M059J (cell line): ENCODE results near the gene DIO3. TPM values are rescaled to one million over a fixed set of nuclear protein-coding genes. Genes with fewer than 3 reads are reported as not detected.

Experiments used
- DNase-seq: peaks from one replicate; pipeline ENCODE4 v3.0.0-alpha.2; 2012; ENCODE audit warnings: low read depth
- total RNA-seq: library from RNA; depleted of rRNA; stranded (reverse); fragments of >200 nt; shearing (Covaris generic); gene quantifications from 2 replicates; pipeline ENCODE4 v1.2.3, GENCODE V29; 2014; rRNA removed

The DIO3 gene
- total RNA-seq, 1 experiment from 2014 or later, result not detected

GRCh38 chr14:101598571-101599233, 37.4 kb downstream of the DIO3 start:
- DNase-seq, result no peak

GRCh38 chr14:101599234-101599885, 38.1 kb downstream of the DIO3 start:
- DNase-seq, result no peak

- no peak for DNase-seq
These were observed 39.1 kb downstream of the DIO3 start for GRCh38 chr14:101600336-101600890.

GRCh38 chr14:101600891-101601605, 39.8 kb downstream of the DIO3 start:
- DNase-seq, result no peak

GRCh38 chr14:101601606-101602465, 40.5 kb downstream of the DIO3 start:
- no peak for DNase-seq

GRCh38 chr14:101602466-101602840, 41.2 kb downstream of the DIO3 start:
- no peak for DNase-seq

- no peak for DNase-seq
These were observed 41.8 kb downstream of the DIO3 start for GRCh38 chr14:101603096-101603495.

- DNase-seq, result no peak
These were observed 43.1 kb downstream of the DIO3 start for GRCh38 chr14:101604228-101604934.

- DNase-seq, result no peak
These were observed 43.9 kb downstream of the DIO3 start for GRCh38 chr14:101604935-101605780.

- no peak for DNase-seq
These were observed 44.5 kb downstream of the DIO3 start for GRCh38 chr14:101605836-101606235.

Other genes starting within 250 kb of the DIO3 start
- gene PPP2R5C, start 200.2 kb downstream of the DIO3 start, total RNA-seq, result 54.4 and 81.1 TPM in 2 replicates